AG04450 (cell line): ENCODE results near the gene RFC5. TPM values are rescaled to one million over a fixed set of nuclear protein-coding genes. Genes with fewer than 3 reads are reported as not detected.

Experiments
- CTCF ChIA-PET: fragments of 300-600, 350-600 bp; formaldehyde crosslinking; extraction: SDS; loops from one replicate; lab custom pipeline; 2022; ENCODE audit warnings: antibody characterized with exemption, inconsistent platforms; lab: Charles Lee
- POLR2A ChIA-PET: fragments of 350-600 bp; formaldehyde crosslinking; extraction: SDS; loops from one replicate; lab custom pipeline; 2021; ENCODE audit warnings: antibody characterized with exemption, inconsistent platforms; lab: Yijun Ruan, JAX
- DNase-seq: peaks from one replicate; pipeline ENCODE4 v3.0.0-alpha.2; 2011; ENCODE audit warnings: low read depth, low spot score
- H3K27ac ChIP-seq: one replicate; pipeline ENCODE4 v1.5.1; 2012; ENCODE audit warnings: low read depth, low read length, control low read depth
- H3K27me3 ChIP-seq: one replicate; pipeline ENCODE4 v1.6.0; 2012; ENCODE audit warnings: low read length; ENCODE audit not compliant: control insufficient read depth, insufficient read depth
- H3K4me3 ChIP-seq: 2 replicates; pipeline ENCODE4 v1.5.1; 2011; ENCODE audit warnings: mild to moderate bottlenecking, low read depth, low read length, control low read depth
- H3K9me3 ChIP-seq: 2 replicates; pipeline ENCODE4 v1.5.1; 2012; ENCODE audit warnings: low read length; ENCODE audit not compliant: control insufficient read depth, insufficient read depth
- CTCF ChIP-seq: IDR thresholded peaks from 2 replicates; pipeline ENCODE4 v1.5.1; 2011; ENCODE audit warnings: low read depth, low read length, control low read depth, inconsistent platforms
- polyA plus RNA-seq: library from polyadenylated mRNA; depleted of rRNA; stranded (reverse); fragments of >200 nt; gene quantifications from 2 replicates; pipeline ENCODE4 v1.2.3, GENCODE V29; 2011

Gene RFC5
- polyA plus RNA-seq, 1 experiment = 10.4 TPM

DNA sequence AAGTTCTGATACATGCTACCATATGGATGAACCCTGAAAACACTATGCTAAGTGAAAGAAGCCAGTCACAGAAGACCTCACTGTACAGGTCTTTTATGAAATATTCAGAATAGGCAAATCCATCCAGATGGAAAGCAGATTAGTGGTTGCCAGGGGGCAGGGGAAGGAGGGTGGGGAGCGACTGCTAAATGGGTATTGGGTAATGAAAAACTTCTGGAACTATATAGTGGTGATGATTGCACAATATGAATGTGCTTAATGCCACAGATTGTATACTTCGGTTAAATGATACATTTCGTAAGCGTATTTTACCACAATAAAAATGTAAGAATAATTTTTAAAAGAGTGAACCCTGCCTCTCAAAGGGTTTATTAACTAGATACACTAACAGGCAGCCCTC, 35.9 kb upstream of the RFC5 start:
- H3K27ac ChIP-seq = no peak overlapping the region
- no peak for TF ChIP-seq CTCF
- H3K27me3 ChIP-seq = no peaks in the 10 kb centered on the region
- ChIA-PET CTCF (no interaction called here), POLR2A (no interaction called here)
- H3K9me3 ChIP-seq = no peaks in the 10 kb centered on the region
- H3K4me3 ChIP-seq = no peak overlapping the region
- DNase-seq = no peak

GRCh38 chr12:117981267-117981666, 35.2 kb upstream of the RFC5 start:
- H3K9me3 ChIP-seq = no peaks in the 10 kb centered on the region
- no peak overlapping the region for H3K27ac ChIP-seq
- no peaks in the 10 kb centered on the region for H3K27me3 ChIP-seq
- H3K4me3 ChIP-seq = no peak overlapping the region
- no peak for TF ChIP-seq CTCF
- ChIA-PET POLR2A (no interaction called here), CTCF (no interaction called here)
- no peak for DNase-seq

DNA sequence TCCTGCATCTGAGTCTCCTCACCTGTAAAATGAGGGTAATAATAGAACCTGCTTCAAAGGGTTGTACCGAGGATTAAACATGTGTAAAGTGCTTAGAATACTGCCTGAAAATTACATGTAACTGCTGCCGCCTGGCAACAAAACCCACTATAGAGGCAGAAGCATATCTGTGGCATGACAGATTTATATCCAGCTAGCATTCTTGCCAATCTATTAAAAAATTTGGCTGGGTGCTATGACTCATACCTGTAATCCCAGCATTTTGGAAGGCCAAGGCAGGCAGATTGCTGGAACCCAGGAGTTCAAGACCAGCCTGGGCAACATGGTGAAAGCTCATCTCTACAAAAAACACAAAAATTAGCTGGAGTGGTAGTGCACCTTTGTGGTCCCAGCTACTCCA, 31.3 kb upstream of the RFC5 start:
- DNase-seq = no peak
- H3K4me3 ChIP-seq = no peak overlapping the region
- no peaks in the 10 kb centered on the region for H3K9me3 ChIP-seq
- H3K27me3 ChIP-seq = no peaks in the 10 kb centered on the region
- POLR2A ChIA-PET = no interaction called here
- H3K27ac ChIP-seq = no peak overlapping the region
- CTCF ChIA-PET = no interaction called here
- no peak for TF ChIP-seq CTCF

DNA sequence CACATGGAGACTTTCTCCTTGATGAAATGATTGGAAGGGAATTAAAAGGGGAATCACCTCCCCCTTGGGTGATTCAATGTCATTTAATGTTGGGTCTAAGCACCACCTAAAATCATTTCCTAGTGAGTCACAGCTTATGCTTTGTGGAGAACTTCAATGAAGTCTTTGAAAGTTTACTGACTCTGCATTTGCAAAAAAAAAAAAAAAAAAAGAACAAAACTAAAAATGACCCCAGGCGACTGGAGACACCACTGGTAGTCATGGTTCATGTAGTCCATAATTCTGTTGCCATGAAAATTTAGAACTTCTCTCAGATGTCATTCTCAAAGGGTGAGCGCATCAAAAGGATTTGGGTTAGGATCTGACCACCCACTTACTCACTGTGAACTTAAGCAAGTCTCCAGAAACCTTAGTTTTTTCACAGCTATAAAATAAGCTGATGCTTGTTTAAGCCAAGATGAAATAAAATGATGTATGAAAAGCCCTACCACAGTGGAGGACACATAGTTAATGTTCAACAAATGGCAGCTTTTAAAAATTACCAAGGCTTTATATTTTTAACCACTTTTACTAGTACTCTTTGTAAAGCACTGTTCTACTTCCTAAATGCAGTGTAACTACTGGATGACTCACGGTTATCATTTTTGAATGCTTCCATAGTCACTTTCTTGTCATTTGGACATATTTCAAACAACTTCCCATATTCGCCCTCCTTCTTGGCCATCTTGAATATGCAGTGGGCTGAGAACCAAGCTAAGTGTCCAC, 29.6 kb upstream of the RFC5 start:
- H3K27me3 ChIP-seq = no peaks in the 10 kb centered on the region
- no peak for TF ChIP-seq CTCF
- ChIA-PET CTCF (interaction anchor here (0.6 kb wide), 1 partner anchor 9 kb away, joined by 3 read pairs; no protein-coding TSS in a partner anchor), POLR2A (interaction anchor here (0.6 to 0.7 kb wide), 2 partner anchors 17 to 72 kb away, joined by 5 read pairs; no protein-coding TSS in a partner anchor)
- H3K9me3 ChIP-seq = no peaks in the 10 kb centered on the region
- no peak overlapping the region for H3K27ac ChIP-seq
- no peak overlapping the region for H3K4me3 ChIP-seq
- no peak for DNase-seq

DNA sequence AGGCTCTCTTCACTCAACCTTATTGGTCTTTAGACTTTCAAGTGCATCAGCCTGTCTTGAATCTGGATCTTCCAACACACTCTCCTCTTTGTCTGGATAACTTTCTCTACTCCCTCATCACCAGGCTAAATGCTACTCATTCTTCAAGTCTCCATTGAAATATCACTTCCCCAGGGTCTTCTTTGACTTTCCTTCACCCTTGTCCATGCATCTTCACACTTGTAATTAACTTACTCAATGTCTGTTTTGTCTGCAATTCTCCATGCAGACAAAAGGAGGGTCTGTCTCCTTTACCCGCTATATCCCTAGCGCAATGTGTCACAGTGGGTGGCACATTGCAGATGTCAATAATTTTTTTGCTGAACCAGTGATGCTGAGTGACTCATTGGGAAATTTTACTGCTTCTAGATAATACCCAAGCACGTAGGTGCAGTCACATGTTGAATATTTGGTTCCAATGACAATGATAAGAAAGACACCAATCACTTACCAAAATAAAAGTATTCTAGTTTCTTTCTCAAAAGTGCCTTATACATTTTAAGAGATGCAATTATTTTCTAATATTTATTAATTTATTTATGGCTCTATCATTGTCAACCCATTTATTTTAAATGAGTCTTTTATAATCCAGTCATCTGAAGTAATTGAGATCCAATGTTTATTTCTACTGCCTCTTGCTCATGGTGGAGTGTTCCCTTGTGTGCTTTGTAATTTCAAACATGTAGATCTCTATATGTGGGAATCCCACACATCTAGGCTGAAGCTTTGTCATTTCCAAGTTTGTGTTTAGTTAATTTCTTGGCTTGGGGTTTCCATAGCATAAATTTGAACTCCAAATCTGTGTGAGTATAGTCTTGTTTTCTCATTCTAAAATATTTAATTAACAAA, 21.7 kb upstream of the RFC5 start:
- Histone ChIP-seq H3K27me3 (no peaks in the 10 kb centered on the region), H3K9me3 (no peaks in the 10 kb centered on the region), H3K4me3 (no peak overlapping the region), H3K27ac (no peak overlapping the region)
- TF ChIP-seq CTCF = no peak
- POLR2A ChIA-PET = no interaction called here
- no peak for DNase-seq
- CTCF ChIA-PET = interaction anchor here (0.7 kb wide), 1 partner anchor 8 kb away, joined by 3 read pairs; no protein-coding TSS in a partner anchor
